Smooth muscle cell (in vitro differentiated cells): ENCODE results near the gene NPR2. TPM values are rescaled to one million over a fixed set of nuclear protein-coding genes. Genes with fewer than 3 reads are reported as not detected.

Experiments used
- DNase-seq: peaks from one replicate; lab custom pipeline; 2025; ENCODE audit not compliant: unreplicated experiment; lab: John Stamatoyannopoulos, UW
- H2AFZ ChIP-seq: fragments of 200-600 bp; sonication (generic); 2 replicates; pipeline ENCODE4 v1.6.0; 2016; ENCODE audit warnings: antibody characterized with exemption, low read depth, mild to moderate bottlenecking
- H3F3A ChIP-seq: fragments of 200-600 bp; sonication (generic); 2 replicates; pipeline ENCODE4 v1.6.0; 2017; ENCODE audit warnings: antibody characterized with exemption, low read depth
- H3K27ac ChIP-seq: fragments of 200-600 bp; sonication (generic); 2 replicates; pipeline ENCODE4 v1.5.1; 2016; ENCODE audit warnings: low read depth, mild to moderate bottlenecking
- H3K27me3 ChIP-seq: fragments of 200-600 bp; sonication (generic); 2 replicates; pipeline ENCODE4 v1.6.1; 2016; ENCODE audit warnings: low read depth, mild to moderate bottlenecking
- H3K36me3 ChIP-seq: fragments of 200-600 bp; sonication (generic); 2 replicates; pipeline ENCODE4 v1.5.1; 2016; ENCODE audit warnings: low read depth
- H3K4me1 ChIP-seq: fragments of 200-600 bp; sonication (generic); 2 replicates; pipeline ENCODE4 v1.5.1; 2016; ENCODE audit warnings: low read depth
- H3K4me2 ChIP-seq: fragments of 200-600 bp; sonication (generic); 2 replicates; pipeline ENCODE4 v1.6.0; 2016; ENCODE audit warnings: mild to moderate bottlenecking
- H3K4me3 ChIP-seq: fragments of 200-600 bp; sonication (generic); 2 replicates; pipeline ENCODE4 v1.5.1; 2016; ENCODE audit warnings: mild to moderate bottlenecking
- H3K79me2 ChIP-seq: fragments of 200-600 bp; sonication (generic); 2 replicates; pipeline ENCODE4 v1.6.0; 2016; ENCODE audit warnings: low read depth, mild to moderate bottlenecking
- H3K9ac ChIP-seq: fragments of 200-600 bp; sonication (generic); 2 replicates; pipeline ENCODE4 v1.6.0; 2016; ENCODE audit warnings: low read depth
- H3K9me3 ChIP-seq: fragments of 200-600 bp; sonication (generic); replicated peaks from 2 replicates; pipeline ENCODE4 v1.5.1; 2016; ENCODE audit warnings: low read depth
- H4K20me1 ChIP-seq: fragments of 200-600 bp; sonication (generic); 2 replicates; pipeline ENCODE4 v1.6.0; 2016; ENCODE audit warnings: low read depth
- WGBS: methylation state at CpG from one replicate; pipeline ENCODE4 v1.1.7; 2016; ENCODE audit warnings: low lambda C conversion rate; 5-methylcytosine and 5-hydroxymethylcytosine counted together
- polyA plus RNA-seq: library from polyadenylated mRNA; unstranded; fragments of >200 nt; fragmentation: Nextera tagmentation; extraction: Ambion mirVana; gene quantifications from 2 replicates; pipeline ENCODE4 v1.2.1, GENCODE V29; 2016
- total RNA-seq: library from RNA; depleted of rRNA; stranded (reverse); fragments of >200 nt; gene quantifications from 2 replicates; pipeline ENCODE4 v1.2.3, GENCODE V29; 2014
- TF ChIP-seq, protein P1 (sequence below): fragments of 200-600 bp; sonication (generic); IDR thresholded peaks from 2 replicates; pipeline ENCODE4 v1.5.1; 2017; ENCODE audit warnings: borderline replicate concordance, mild to moderate bottlenecking, antibody characterized with exemption; ENCODE audit not compliant: insufficient read depth, poor library complexity, severe bottlenecking

The NPR2 gene
- total and polyA plus RNA-seq, 2 experiments from 2014 or later, result 16.4 to 19.4 TPM

DNA sequence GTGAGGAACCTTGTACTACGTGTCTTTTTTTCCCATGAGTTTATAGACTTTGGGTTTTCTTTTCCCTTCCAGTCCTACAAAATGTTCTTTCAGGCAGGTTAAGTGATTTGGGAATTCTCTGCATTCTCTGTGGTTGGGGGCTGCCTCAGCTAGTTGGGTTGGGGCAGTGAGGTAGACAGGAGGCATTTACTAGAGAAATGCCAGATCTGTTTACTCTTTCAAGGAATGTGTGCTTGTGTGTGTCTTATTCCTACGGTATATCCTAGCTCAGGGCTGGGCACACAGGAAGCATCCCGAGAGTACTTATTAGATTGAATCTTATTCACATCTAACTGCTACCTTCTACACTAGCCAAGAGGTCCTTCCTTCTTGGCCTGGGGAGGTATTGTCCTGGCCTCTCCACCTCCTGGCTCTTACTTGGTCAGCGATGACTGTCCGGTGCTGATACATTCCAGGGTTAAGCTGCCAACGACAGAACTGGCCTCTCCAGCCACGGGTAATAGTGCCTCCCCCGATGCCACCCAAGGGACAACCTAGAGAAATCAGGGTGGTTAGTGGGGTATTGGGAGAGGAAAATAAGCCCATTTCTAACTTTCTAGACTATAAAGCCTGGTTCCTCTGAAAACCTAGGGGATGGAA, 47.4 kb upstream of the NPR2 start:
- H3K4me3 ChIP-seq, result no peak overlapping the region
- peaks cover 24% of the 10 kb centered on the region for H3K4me1 ChIP-seq
- H4K20me1 ChIP-seq, result peaks cover 64% of the 10 kb centered on the region
- DNase-seq, result no peak
- no peaks in the 10 kb centered on the region for H3K9me3 ChIP-seq
- H3K27ac ChIP-seq, result no peak overlapping the region
- no peak overlapping the region for H2AFZ ChIP-seq
- H3K79me2 ChIP-seq, result peaks cover 66% of the 10 kb centered on the region
- H3K9ac ChIP-seq, result no peak overlapping the region
- H3K36me3 ChIP-seq, result no peaks in the 10 kb centered on the region
- H3K27me3 ChIP-seq, result no peaks in the 10 kb centered on the region
- no peaks in the 10 kb centered on the region for H3F3A ChIP-seq
- no peak overlapping the region for H3K4me2 ChIP-seq
- TF ChIP-seq, protein P1, sequence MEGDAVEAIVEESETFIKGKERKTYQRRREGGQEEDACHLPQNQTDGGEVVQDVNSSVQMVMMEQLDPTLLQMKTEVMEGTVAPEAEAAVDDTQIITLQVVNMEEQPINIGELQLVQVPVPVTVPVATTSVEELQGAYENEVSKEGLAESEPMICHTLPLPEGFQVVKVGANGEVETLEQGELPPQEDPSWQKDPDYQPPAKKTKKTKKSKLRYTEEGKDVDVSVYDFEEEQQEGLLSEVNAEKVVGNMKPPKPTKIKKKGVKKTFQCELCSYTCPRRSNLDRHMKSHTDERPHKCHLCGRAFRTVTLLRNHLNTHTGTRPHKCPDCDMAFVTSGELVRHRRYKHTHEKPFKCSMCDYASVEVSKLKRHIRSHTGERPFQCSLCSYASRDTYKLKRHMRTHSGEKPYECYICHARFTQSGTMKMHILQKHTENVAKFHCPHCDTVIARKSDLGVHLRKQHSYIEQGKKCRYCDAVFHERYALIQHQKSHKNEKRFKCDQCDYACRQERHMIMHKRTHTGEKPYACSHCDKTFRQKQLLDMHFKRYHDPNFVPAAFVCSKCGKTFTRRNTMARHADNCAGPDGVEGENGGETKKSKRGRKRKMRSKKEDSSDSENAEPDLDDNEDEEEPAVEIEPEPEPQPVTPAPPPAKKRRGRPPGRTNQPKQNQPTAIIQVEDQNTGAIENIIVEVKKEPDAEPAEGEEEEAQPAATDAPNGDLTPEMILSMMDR, result no peak
- 81% methylated on average over 8 of the region's 8 CpGs for WGBS

DNA sequence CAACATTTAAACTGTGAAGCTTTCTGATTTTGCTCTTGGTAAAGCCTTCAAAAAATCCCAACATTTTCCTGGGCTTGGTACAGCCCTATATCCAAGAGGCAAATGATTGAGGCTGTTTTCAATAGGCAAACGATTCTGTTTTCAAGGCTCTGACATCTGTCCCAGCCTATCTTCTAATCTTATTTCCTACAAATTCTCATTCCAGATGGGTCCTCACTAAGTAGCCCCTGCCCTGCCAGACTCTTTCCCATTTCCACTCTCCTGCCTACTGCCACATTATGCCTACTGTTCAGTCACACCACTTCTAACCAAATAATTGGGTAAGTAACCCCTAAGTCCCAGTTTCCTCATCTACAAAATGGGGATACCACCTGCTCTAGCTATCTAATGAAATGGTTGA, 45.8 kb upstream of the NPR2 start:
- 91% methylated on average over 1 of the region's 1 CpG for WGBS
- no peak overlapping the region for H2AFZ ChIP-seq
- no peaks in the 10 kb centered on the region for H3K36me3 ChIP-seq
- TF ChIP-seq, protein P1, result no peak
- H3K27me3 ChIP-seq, result no peaks in the 10 kb centered on the region
- H3K4me1 ChIP-seq, result peaks cover 24% of the 10 kb centered on the region
- H3K4me3 ChIP-seq, result peak overlapping the region; percentile 94
- H3K9me3 ChIP-seq, result no peaks in the 10 kb centered on the region
- no peak overlapping the region for H3K9ac ChIP-seq
- H3K4me2 ChIP-seq, result peak overlapping the region; percentile 98
- peaks cover 64% of the 10 kb centered on the region for H4K20me1 ChIP-seq
- DNase-seq, result no peak
- H3K27ac ChIP-seq, result no peak overlapping the region
- peaks cover 79% of the 10 kb centered on the region for H3K79me2 ChIP-seq
- no peaks in the 10 kb centered on the region for H3F3A ChIP-seq

DNA sequence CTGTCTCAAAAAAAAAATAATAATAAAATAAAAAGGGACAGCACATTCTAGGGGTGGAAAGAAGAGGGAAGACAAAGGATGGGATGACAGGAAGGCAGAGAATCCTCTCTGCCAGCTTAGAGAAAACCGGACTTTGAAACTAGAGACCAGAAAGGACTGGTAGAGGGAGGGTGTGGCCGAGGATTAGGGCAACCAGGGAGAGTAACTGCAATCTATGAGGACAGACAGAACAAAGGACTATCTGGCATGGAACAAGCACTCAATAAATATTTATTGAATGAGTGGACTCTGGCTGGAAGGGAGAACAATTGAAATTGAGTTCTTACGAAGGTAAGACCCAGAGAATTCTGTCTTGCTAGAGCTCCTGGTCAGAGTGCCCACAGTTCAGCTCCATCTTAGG, 44.8 kb upstream of the NPR2 start:
- Histone ChIP-seq H3K9me3 (no peaks in the 10 kb centered on the region), H3K4me2 (peak overlapping the region; percentile 98), H2AFZ (no peak overlapping the region), H3K27me3 (no peaks in the 10 kb centered on the region), H3K4me3 (peak overlapping the region; percentile 94), H3K79me2 (peaks cover 79% of the 10 kb centered on the region), H3K36me3 (peaks cover 3% of the 10 kb centered on the region), H3K4me1 (peaks cover 24% of the 10 kb centered on the region), H3F3A (no peaks in the 10 kb centered on the region), H3K9ac (peak overlapping the region; percentile 17), H3K27ac (no peak overlapping the region), H4K20me1 (peaks cover 63% of the 10 kb centered on the region)
- DNase-seq, result no peak
- TF ChIP-seq, protein P1, result no peak
- WGBS, result 73% methylated on average over 3 of the region's 3 CpGs
